HuH-7.5 (cell line): Measurements from ENCODE around the gene AP3B2.
"Not testable (repeated sequence)": the region's sequence is repeated elsewhere in the genome, so short reads cannot be mapped to it uniquely, and the experiment has no call there.

Experiments
- DNase-seq: peaks from one replicate; pipeline ENCODE4 v3.0.0; 2011; ENCODE audit warnings: low spot score

Gene AP3B2

DNA sequence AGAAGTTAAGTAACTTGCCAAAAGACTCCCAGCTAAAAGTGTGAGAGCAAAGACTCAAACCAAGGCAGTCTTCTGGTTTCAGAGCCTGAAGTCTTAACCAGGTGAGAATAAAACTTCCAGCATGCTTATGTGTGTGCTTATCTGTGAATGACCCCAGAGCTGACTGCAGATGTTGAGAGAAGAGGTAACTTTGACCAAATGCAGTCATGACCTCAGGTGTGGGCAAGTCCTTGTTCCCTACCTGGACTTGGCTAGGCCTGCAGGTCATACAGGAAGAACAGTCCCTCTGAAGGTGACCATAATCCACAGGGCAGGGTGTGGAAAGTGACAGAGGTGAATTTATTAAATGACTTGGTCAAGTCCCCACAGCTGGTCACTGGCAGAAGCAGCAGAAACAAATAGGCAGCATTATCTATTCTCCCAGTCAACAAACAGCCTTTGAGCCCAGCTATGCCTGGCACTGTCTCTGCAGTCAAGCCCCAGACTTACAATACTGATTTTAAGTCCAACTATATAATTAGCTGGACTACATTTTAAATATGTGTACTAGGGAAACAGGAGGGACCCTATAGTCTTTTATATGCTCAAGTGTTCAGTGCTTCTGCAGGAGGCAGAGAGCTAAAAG, 59.5 kb downstream of the AP3B2 start:
- DNase-seq: no peak

DNA sequence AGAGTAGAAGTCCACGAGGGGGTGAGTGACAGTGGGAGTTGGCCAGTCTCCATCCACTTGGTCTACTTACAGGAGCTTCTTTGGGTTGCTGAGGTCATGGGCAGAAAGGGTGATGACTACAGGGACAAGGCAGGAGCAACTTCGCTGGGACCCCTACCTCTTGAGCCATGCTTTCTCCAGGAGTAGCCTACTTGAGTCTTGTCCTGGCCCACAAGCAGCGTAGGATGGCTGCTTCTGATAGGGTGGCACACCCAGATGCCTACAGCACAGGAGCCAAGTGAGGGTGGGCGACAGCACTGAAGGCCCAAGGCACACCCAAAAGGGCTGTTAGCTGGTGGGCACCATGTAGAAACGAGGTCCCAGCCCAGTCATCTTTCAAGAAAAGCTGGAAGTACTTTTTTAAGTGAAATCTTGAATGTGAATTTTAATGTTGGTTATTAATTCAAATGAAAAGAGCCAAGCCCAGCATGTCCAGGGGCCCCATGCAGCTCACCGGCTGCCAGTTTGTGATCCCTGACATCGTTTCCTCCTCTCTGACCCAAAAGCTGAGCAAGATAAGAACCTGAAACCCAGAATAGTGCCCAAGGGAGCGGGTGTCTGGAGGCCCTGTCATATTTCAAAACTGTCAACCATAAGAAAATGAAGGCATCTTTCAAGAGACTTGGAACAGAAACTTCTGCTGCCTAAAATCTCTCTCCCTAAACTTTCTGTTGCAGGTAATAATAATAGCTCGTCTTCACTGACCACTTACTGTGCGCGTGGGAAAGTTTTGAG, 60.3 kb downstream of the AP3B2 start:
- no peak for DNase-seq

DNA sequence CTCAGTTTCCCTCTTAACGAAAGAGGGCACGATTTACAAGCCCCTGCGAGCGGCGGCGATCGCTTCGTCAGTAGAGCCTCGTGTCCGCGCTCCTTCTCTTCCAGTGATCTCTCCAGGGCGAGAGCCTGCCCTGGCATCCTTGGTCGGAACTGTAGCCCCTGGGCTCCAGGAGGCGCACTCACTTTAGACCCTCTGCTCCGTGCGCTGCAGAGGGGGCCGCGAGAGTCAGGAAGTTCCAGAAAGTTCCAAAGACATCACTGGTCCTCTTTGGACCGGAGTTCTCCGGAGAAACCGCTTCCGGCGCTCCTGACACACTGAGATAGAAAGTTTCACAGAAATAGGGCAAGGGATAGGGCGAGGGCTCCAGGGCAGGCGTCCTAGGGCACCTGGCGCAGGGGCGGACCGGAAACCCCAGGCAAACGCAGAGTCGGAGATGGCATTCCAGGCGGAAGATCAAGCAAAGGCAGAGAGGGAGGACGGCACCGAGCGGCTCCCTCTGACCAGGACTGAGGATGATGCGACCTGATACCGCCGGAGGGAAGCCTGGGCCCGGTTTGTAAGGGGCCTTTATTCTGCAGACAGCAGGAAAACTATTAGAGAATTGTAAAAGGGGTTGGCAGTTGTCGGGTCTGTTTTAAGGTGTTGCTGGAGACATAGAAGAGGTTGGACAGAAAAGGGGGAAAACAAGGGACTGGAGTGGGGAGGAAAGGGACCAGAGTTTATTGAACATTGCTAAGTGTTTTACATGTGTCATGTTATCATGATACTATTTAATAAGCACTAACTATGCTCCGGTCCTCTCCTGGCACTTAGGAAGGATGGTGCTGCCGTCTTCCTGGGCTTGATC, 61.2 kb downstream of the AP3B2 start:
- no peak for DNase-seq

DNA sequence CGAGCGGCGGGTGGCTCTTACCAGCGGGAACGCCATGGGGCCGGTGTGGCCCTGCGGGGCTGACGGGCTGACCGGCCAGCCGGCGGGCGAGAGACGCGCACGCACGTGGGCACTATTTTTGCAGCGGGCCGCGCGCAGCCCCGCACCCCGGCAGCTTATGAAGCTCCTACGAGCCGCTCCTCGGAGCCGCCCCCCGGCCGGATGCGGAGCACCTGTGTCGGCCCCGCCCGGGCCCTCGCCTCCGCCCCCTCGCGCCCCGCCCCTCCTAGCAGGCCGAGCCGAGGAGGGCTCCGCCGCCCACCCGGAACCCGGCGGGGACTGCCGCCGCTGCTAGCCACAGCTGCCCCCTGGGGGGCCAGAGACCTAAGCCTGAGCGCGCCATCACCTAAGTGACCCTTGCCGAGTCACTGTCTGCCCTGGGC, 61.8 kb downstream of the AP3B2 start:
- DNase-seq: no peak

DNA sequence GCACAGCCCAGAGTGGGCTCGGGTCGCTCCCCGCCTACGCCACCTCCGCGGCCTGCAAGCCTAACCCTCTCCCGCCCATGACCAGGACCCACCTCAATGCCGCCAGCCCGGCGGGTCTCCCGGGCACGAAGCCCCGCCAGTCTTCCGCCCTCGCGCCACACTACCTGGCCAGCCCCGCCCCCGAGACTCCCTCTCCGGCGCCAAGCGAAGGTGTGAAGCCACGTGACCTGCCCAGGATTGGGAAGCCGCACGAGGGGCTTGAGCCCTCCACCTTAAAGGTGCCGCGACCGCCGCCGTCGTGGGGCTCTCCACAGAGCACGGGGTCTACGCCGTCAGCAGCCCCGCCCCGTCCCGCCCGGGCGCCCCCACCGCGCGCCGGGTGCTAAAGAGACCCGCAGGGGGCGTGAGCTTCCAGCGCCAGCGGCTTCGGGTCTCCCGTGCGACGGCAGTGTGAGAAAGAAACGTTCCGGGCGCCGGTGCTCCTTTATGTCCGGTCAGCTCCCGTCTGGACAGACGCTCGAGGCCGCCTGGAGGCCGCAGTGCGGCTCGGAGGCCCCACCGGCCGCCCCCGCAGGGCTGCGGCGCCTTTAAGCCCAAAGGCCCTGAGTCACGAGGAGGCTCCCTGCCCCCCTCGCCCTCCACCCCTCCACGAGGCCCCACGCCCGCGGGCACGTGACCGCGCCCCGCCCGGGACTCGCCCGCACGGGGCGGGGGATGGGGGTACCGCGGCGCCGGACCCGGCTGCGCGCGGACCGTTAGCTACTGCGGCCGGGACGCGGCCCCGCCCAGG, 62.4 kb downstream of the AP3B2 start, which contains the start of gene CPEB1:
TSS of gene CPEB1 (minus strand) at position 319 of the 790 bp plus-strand sequence. CDS start 18,904 bp downstream, outside the sequence.
- no peak for DNase-seq

DNA sequence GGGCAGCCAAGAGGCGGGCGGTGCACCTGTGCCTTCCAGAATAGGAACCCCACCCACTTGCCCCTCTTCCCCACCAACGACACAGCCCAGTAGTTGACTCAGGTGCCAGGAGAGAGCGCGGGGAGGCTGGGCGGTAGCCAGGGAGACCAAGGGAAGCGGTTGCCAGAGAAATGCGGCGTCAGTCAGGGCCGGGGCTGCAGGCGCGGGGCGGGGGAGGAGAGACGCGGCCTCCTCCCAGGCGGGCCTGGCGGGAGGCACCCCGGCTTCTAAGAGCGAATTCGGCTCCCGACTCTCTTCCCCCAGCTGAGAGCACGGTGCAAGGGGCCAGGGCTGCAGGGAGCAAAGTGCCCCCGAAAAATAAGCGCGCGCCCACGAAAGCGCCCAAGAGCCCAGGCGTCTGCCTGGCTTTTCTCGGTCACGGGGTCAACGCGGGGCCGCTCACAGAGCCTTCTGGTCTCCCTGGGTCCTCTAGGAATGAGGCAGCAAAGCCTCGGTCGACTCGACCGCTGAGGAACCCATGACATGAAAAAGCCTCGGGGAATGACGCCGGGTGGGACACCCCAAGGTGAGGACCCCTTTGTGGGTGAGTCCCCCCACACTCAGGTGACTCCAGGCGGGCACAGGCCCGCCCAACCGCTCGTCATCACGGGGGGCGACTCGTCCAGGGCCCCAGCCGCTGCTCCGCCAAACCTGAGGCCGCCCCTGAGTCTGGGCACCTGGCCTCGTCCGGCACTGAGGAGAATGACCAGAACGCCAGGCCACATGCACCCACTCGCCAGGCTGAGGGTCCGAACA, 63.2 kb downstream of the AP3B2 start:
- DNase-seq: no peak

DNA sequence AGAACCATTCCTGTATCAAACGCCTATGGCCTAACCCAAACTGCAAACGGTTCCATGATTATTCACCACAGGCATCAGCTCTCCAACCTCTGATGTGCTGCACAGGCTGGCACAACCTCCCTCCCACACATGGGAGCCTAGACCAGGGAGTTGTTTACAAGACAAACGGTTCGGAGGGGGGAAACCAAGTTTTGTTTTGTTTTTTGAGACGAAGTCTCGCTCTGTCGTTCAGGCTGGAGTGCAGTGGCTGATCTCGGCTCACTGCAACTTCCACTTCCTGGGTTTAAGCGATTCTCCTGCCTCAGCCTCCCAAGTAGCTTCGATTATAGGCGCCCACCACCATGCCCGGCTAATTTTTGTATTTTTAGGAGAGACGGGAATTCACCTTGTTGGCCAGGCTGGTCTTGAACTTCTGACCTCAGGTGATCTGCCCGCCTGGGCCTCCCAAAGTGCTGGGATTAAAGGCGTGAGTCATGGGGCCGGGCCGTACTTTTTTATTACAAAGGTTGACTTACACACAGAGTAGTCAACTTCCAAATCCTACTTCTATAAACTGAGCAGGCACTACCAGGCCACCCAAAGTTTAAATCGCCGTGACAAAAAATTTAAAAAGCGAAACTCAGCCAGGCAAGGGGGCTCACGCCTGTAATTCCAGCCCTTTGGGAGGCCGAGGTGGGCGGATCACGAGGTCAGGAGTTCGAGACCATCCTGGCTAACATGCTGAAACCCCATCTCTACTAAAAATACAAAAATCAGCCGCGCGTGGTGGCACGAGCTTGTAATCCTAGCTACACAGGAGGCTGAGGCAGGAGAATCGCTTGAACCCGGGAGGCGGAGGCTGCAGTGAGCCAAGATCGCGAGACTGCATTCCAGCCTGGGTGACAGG, 64.5 kb downstream of the AP3B2 start:
- DNase-seq: not testable (repeated sequence)

DNA sequence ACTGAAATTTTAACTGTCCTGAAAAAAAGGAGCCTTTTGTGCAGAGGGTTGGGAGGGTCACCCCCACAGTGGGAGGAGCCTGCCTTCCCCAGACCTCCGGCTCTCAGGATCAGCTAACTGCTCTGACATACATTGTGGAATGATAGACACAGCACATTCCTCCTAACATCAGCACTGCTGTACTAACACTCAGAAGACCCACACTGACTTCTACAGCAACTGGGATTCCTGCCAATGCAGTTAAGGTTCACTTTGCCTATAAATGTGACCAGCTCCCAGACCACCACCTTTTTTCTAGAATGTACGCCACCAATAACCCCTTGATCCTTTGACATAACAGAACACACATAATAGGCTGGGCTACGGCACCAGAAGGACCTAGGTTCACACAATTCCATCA, 65.7 kb downstream of the AP3B2 start:
- no peak for DNase-seq

DNA sequence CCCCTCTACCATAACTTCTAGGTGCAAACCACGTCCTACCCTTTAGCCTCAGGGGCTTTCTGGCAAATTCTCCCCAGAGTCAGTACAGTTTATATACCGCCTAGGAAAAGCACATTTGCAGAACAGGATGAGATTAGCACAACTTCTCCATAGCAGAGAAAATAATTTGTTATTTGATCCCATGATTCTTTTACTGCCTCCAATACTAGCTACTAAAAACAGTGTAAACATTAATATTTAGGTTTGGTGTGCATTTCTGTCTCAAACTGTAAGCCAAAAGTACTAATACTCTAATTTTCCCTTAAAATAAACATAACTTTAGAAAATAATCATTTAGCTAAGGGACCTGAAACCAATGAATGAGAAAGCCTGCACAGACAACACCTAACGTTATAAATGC, 67.0 kb downstream of the AP3B2 start:
- DNase-seq: no peak

DNA sequence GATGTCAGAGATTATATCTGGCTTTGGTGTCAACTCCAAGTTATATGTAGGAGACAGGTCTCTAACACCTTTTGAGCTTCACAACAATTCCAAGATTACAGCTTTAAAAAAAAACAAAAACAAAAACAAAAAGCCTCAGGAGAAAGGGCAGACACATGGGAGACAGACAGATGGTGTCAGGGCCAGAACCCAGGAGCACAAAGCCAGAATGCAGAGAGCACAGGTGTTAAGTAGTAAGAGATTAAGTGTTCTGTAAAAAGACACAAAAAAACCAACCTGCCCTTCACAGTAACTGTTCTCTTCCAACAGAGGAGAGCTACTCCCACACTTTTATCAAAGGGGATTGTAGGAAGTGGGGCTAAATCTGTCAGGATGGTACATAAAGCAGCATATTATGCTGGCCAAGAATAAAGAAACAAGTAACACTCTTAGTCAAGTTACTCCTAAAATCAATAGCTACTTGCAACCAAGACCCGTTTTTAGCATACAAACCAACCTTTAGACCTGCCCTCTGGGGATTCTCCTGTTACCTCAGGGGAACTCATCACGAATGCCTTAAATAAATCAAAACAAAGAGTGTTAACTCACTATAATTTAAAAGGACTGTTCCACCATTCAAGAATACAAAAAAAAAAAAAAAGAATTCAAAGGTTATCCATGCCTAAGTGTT, 68.4 kb downstream of the AP3B2 start:
- DNase-seq: no peak

DNA sequence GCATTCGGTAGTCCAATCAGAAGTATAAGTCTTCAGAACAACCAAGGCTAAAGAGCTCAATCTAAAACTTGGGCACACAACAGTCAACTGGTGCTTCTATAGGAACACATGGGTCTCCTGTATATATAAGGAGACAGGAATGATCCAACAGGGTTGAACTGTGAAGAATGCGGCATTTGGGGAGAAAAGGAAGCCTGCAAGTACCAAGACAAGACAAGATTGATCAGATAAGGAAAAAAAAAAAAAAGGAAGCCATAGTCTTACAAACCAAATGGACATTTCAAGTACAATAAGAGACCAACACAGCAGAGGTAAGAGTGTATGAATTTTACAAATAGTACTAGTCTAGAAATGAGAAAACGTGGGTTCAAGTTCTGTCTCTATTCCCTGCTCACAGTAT, 69.0 kb downstream of the AP3B2 start:
- DNase-seq: no peak

DNA sequence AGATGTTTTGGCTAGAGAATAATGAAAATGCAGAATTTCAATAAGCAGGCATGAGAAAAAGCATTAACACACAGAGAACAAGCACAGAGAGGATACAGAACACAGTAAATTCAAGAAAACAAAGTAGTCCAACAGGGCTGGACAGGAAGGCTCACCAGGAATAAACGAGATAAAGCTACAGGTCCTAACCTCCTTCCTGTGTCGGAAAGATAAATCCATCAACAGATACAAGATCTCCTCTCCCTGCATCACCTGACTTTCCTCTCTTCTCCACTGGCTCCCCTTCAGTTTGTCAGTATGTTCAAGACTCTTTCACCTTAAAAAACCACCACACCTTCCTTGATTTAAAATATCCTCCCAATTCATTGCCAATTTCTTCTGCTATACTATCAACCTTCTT, 73.9 kb downstream of the AP3B2 start:
- no peak for DNase-seq

DNA sequence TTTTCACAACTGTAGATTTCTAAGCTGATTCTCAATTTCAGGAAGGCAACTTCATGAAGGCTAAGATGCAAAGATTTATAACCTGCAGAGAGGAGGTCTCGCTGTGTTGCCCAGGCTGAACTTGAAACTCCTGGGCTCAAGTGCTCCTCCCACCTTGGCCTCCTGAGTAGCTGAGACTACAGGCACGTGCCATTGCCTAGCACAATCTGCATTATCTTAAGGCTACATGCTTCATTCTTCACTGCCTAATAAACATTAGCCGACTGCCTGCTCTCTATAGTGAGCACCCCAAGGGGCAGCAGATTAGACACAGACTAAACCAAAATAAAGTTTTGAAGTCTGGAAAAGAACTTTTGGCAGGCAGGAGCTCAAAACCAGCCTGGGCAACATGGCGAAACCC, 79.6 kb downstream of the AP3B2 start:
- DNase-seq: no peak

DNA sequence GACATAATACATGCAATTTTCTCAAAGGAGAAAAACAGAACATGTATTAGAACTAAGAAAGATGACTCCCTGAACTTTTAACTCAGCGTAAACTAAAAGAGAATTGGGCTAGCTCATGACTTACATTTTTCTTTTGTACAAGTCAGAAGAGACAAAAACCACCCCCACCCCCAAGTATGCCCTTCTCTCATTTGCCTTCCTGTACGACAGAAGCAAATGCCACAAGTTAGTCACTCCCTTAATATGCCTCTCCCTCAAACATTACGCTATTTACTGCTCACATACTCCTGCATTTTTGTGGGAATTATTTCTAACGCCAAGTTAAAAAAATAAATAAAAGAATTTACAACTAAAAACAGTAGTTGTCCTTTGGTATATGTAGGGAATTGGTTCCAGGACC, 84.5 kb downstream of the AP3B2 start:
- DNase-seq: no peak

DNA sequence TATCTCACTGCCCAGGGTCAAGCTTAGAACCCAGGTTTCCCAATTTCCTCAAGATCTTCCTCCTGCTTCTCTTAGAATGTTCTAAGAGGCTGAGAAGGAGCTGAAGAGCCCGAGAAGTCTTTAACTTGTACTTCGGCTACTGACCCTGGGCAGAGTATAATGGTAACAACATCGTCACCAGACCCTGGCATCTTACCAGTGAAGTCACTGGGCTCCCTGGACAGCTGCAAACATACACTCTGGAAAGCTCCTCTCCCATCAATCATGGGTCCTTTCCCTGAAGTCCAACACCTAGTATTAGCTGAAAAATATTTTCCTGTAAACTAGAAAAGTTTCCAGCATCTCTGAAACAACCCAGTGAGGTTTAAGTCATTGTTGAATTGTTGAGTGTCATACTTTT, 85.2 kb downstream of the AP3B2 start:
- no peak for DNase-seq

DNA sequence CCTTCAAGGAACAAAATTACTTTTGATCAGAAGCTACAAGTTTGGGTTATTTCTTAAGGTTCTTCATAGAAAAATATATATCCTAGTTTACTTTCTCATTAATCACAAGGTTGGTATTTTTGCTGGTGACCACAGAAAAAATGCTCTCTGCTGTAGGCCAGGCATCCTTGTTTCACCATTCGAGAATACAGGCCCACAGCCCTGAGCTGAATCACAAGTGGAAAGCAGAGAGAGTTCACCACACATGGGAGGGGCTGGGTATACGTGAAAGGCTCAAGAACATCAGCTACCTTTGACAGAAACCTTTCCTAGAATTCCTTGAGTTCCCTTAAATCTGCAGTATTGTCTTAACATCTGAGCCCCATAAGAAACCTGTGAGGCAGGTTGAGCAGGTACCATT, 85.7 kb downstream of the AP3B2 start:
- no peak for DNase-seq

DNA sequence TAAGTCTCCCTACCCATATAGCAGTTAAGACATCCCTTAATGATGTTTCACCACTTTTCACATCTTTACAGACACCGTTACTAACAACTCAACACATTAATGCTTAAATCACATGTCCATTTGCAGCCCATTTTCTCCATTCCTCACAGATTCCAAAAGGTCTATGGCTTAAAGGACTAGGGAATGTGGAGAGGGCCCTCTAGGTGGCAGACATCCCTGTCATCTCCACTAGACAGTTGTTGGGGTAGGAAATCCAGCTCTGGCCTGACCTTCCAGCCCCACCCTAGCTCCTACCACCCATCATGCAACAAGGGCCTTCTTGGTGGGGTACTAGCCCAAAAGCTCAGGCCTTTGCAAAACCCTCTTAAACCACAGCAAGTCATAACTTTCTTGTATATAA, 87.7 kb downstream of the AP3B2 start:
- no peak for DNase-seq

DNA sequence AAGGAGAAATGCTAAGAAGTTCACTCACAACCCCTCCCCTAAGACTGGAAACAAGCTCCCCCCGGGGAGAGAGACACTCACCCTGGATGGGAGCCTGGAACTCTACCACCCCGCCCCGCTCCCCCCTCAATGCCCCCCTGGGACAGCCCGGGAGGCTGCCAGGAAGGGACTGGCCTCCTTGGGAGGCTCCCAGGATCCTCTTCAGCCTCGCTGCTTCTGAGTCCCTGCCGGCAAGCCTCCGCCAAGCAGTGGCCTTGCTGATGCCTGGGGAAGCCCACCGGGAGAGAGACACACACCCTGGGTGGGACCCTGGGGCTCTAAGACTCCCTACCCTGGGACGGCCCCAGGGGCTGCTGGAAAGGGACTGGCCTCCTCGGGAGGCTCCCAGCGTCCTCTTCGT, 95.9 kb downstream of the AP3B2 start:
- DNase-seq: no peak

DNA sequence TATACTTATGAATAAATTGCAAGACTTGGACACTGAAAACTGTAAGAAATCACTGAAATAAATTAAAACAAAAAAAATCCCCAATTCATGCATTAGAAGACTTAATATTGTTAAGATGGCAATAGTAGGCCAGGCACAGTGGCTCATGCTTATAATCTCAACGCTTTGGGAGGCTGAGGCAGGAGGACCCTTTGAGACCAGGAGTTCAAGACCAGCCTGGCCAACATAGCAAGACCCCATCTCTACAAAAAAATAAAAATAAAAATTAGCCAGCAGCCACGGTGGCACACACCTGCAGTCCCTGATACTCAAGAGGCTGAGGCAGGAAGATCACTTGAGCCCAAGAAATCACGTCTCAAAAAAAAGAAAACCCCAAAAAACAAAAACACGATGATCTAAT, 98.3 kb downstream of the AP3B2 start:
- DNase-seq: no peak
